Kidney capillary endothelial cell (primary cell): ENCODE measurements around the gene UTS2B.

Experiments
- DNase-seq: peaks from one replicate; pipeline ENCODE4 v3.0.0-alpha.2; 2018; ENCODE audit warnings: low spot score

Gene UTS2B

DNA sequence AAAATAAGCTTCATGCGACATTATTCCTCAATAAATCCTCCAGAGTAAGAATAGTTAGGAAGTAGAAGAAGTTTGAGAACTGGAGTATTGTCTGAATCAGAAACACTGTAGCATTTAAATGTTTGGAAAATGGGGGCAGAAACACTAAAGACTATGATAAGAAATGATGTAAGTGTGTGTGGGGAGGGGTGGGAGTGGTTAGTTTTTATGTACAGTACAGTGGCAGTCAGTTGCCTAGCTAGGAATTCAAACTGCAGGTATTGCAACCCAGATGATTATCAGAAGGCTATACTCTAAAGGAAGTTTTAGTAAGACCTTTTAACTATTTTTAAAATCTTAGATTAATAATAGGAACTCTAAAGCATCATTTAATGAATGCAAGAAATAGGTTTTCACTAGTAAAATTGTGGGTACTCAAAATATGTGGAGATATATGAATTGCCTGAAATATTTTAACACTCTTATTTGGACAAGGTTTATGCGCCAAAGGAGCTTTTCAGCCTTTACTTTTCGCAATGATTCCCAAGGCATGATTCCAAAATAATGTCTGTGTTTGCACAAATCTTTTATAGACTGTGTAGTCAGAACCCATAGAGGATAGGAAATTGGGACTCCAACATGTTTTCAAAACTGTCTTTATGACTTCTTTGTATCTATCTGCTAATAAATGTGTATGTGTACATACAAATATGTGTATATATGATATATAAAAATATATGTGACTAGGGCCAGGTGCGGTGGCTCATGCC, 9.1 kb downstream of the UTS2B start:
- no peak for DNase-seq

DNA sequence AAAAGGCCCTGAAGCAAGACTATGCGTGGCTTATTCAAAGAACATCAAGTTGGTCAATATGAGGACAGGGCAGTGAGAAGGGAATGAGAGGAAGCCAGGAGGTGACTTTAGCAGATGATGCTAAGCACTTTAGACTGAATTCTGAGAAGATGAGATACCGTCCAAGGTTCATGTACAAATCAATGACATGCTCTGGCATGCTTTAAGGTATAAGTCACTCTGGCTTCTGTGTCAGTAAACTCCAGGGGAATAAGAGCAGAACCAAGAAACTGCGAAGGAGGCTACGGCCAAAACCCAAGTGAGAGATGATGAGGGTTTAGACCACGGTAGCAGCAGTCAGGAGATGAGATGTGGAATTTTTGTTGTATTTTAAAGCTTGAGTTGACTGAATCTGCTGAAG, 10.0 kb downstream of the UTS2B start:
- DNase-seq: no peak

DNA sequence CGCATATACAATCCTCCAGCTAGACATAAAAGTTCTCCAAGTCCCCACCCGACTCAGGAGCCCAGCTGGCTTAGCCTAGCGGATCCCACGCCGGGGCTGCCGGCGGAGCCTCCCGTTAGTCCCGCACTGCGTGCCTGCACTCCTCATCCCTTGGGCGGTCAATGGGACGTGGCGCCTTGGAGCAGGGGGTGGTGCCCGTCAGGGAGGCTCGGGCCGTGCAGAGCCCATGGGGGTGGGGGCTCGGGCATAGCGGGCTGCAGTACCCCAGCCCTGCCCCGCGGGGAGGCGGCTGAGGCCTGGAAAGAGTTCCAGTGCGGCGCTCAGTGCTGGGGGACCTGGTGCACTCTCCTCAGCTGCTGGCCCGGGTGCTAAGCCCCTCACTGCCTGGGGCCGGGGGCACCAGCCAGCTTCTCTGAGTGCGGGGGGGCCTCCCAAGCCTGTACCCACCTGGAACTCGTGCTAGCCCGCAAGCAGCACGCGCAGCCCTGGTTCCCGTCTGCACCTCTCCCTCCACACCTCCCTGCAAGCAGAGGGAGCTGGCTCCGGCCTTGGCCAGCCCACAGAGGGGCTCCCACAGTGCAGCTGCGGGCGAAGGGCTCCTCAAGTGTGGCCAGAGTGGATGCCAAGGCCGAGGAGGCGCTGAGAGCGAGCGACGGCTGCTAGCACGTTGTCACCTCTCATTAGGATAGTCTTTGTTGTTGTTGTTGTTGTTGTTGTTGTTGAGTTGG, 13.3 kb downstream of the UTS2B start:
- no peak for DNase-seq

DNA sequence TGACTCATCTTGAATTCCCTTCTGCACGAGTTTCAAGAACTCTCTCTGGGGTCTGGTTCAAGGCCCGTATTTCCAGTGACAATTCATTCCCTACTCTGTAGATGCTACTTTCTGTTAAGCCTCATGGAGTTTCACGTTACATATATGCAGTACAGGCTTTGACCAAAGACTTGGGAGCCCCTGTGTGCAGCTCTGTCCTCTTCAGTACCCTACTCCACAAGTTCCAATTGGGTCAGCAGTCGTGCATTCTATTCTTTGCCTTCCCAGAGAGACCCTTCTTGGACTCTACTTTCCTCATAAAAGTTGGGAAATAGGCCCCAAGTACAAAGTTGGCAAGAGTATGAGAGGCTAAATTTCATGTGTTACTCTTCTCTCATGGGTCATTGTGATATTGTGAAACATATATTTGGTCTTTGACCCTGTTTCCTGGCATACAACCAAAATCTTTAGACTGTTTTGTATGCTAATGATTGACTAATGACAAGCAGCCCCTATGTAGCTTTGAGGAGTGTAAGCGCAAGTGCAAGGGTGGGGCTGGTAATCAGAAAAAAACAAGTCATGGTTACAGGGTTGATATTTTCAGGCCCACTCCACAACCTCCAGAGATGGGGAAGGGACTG, 16.1 kb downstream of the UTS2B start:
- no peak for DNase-seq

- no peak for DNase-seq
These were observed 17.0 kb downstream of the UTS2B start for GRCh38 chr3:191313296-191313695.

- DNase-seq: no peak
These were observed 23.0 kb downstream of the UTS2B start for GRCh38 chr3:191307341-191307740.

GRCh38 chr3:191306428-191306827, 23.9 kb downstream of the UTS2B start:
- no peak for DNase-seq

GRCh38 chr3:191303596-191303995, 26.7 kb downstream of the UTS2B start:
- no peak for DNase-seq

GRCh38 chr3:191302451-191302850, 27.9 kb downstream of the UTS2B start:
- no peak for DNase-seq

DNA sequence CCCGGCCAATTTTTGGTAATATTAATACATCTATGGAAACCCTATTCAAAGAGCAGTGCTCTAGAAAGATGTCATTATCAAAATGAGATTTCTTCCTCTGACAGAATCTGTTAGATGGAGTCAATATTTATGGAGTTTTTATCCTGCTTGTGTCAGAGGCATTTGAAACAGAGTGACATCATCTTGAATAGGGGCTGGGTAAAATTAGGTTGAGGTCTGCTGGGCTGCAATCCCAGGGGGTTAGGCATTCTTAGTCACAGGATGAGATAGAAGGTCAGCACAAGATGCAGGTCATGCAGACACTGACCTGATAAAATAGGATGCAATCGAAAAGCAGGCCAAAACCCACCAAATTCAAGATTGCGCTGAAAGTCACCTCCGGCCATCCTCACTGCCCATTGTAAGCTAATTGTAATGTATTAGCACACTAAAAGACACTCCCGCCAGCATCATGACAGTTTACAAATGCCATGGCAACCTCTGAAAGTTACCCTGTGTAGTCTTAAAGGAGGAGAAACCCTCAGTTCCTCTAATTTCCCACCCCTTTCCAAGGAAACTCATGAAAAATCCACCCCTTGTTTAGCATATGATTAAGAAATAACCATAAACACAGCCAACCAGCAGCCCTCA, 28.4 kb downstream of the UTS2B start:
- no peak for DNase-seq

GRCh38 chr3:191301017-191301416, 29.3 kb downstream of the UTS2B start:
- DNase-seq: no peak

- no peak for DNase-seq
These were observed 29.9 kb downstream of the UTS2B start for GRCh38 chr3:191300422-191300821.

- no peak for DNase-seq
These were observed 31.5 kb downstream of the UTS2B start for GRCh38 chr3:191298846-191299245.

DNA sequence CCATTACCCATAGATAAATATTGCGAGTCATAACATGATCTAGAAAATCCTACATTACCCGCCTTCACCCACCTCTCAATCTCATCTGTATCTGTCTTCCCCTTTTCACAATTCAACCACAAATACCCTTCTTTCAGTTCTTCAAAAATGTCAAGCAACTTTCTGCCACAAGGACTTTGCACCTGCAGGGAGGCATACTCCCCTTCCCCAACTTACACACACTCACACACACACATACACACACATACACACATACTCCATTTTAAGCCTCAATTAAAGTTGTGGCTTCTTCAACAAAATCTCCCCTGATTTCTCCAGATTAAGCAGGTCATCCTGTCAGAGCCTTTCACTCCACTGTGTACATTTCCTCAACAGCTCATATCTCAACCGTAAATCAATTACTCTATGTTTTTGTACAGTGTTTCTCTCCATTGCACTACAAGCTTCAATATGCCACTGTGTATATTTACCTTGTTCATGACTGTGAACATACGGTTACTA, 34.2 kb downstream of the UTS2B start:
- no peak for DNase-seq

DNA sequence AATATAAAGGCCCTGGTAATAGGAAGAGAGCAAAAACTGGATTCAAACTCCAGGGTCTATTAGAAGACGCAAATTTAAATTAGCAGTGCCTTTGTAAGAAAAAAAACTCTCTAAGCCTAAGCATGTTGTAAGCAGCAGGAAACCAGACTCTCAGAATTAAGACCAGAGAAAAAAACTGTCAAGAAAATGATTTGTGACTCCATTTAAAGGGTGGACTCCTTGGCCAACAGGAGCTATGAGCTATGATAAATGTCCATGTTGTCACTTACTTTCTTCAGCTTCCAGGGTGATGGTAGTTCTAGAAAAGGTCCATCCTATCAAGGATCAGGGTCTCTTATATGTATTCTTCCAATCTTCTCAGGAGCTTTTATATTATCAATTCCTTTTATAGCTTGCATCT, 36.0 kb downstream of the UTS2B start:
- no peak for DNase-seq

- DNase-seq: no peak
These were observed 37.9 kb downstream of the UTS2B start for GRCh38 chr3:191292243-191293015.

DNA sequence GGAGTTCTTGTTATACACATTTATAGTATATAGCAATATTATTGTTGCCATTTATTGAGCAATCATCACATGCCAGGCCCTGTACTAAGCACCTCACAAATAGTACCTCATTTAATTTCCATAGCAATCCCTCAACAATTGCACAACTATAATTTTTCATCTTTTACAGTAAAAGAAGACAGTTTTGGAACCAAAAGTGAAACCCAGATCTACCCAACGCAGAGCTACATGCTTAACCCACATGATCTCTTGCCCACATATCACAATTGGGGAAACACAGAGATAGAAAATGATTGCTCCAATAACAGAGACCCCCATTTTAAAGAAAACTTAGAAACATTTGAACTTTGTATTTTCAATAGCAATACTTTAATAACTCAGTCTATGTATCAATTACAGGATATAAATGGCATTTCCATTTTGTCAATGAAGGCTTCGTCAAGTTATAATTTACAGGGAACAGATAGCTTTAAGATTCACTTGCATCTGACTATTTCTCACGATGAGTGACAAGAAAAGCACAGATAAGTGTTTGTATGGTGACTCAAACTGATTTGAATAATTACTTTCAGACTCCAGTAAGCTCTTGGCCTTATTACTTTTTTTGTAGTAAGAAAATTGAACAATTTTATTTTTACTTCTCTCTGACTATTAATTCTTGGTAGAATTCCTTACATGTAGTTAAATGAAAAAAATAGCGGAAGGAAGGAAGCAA, 39.9 kb downstream of the UTS2B start:
- DNase-seq: no peak

DNA sequence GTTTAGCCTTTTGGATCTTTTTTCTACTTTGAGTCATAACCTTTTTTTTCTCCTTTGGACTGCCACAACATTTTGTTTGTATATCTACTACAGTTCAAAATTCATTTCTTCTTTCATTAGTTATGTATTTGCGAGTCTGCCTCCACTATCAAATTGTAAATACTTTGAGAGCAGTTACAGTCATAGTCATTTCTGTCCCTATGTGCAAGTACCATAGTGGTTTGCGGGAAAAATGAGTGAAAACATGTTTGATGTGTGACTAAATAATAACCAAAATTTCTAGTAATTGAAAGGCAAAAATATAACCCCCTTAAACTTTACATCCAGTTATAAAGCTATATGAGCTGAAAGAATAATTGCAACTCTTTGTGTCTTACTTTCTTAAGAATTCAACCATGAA, 46.9 kb downstream of the UTS2B start:
- no peak for DNase-seq

DNA sequence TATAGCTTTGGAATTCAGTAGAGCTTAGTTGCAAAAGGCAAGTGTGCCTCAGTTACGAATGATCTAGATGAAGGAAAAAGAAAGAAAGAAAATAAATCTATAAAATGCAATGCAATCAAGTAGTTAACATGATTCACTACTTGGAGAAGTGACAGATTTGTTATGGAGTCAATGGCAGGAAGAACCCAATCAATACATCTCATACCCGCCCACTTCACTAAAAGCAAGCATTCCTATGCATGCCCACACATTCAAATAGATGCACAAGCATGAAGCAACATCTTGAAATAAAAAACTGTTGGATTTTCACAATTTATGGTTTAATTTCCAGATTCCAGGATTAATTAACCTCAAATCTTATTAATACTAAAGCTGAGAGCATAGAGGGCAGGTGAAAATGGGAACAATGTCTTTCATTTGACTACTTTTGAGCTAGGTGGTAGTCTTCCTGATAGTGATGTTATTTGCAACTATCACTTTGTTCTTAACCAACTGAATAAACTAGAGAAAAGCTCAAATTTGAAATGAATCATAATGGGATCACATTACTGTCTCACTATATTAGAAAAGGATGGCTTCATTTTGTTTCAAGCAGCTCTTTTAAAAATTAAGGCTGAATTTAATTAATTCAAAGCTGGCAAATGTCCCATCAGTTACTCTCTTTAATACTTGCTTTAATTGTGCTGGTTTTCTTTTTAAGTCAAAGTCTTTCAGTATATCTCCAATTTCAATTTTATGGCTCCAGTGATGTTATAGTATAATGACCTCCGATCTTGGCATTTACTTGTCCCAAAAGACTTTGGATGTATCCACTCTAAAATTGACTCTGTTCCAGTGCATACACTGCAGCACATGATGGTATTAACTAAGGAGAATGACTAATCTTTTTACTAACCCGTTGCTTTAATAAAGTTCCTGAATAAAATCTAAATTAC, 47.8 kb downstream of the UTS2B start:
- DNase-seq: no peak

- DNase-seq: no peak
These were observed 49.4 kb downstream of the UTS2B start for GRCh38 chr3:191280882-191281281.
